ENCODE data around the gene DCAF11.

The DCAF11 gene

GRCh38 chr14:24079491-24080141 lies 35.0 kb upstream of the DCAF11 start:
- no peak for DNase-seq

GRCh38 chr14:24080142-24080530 lies 34.4 kb upstream of the DCAF11 start:
- no peak for DNase-seq

- peak; percentile 67 for DNase-seq
Measured at GRCh38 chr14:24080888-24081738, 33.5 kb upstream of the DCAF11 start.

GRCh38 chr14:24081739-24082211 lies 32.8 kb upstream of the DCAF11 start:
- DNase-seq, result no peak

DNA sequence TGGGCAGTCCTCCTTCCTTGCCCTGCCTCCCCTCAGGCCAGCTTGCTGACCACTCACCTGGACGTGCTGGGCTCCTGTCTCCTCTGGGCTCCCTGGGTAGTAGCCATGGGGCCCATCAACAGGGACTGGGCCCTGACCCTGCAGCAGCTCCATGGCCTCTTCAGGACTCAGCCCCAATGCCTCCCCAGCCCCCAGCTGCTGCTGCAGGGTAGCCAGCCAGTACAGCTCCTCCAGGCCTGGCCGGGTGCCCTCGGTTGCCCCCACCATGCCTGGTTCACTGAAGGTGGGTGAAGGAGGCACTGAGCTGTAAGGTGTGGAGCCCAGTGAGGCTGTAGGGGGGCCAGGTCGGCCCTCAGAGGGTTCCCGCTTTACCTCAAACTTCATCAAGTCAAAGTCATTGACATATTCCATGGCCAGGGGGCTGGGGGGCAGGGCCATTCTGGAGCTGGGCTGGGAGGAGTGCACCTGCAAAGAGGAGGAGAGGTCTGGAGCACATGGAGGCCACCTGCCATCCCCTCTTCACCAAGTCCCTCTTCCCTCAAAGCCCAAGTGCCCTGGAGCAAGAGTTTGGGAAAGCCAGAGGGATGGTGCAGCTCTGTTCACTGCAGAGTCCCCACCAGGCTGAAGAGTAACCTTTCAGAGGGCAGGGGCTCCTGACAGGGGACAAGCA lies 32.0 kb upstream of the DCAF11 start:
- DNase-seq, result no peak

GRCh38 chr14:24083462-24083861 lies 31.1 kb upstream of the DCAF11 start:
- DNase-seq, result no peak

DNA sequence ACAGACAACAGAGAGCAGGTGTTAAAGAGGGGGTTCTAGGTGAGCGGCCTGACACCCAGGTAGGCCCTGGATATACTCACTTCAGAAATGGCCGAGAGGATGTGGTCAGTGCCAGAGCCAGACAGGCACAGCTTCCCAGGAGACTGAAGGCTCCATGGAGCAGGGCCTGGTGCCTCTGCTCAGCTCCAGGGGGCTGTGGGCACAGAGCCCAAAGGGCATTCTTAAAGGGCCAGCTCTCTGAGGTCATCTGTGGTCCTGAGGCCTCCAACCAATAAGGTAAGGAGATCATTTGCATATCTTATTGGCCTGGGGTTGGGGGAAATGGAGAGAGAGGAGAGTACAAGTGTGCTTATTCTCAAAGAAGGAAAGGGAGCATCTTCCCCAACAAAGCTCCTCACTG lies 30.1 kb upstream of the DCAF11 start:
- DNase-seq, result no peak

GRCh38 chr14:24085215-24085614 lies 29.4 kb upstream of the DCAF11 start:
- no peak for DNase-seq

- no peak for DNase-seq
Measured at GRCh38 chr14:24086193-24086955, 28.2 kb upstream of the DCAF11 start.

- no peak for DNase-seq
Measured at GRCh38 chr14:24087004-24087403, 27.6 kb upstream of the DCAF11 start.

- no peak for DNase-seq
Measured at GRCh38 chr14:24088095-24088494, 26.5 kb upstream of the DCAF11 start.

GRCh38 chr14:24089890-24090289 lies 24.7 kb upstream of the DCAF11 start:
- DNase-seq, result no peak

DNA sequence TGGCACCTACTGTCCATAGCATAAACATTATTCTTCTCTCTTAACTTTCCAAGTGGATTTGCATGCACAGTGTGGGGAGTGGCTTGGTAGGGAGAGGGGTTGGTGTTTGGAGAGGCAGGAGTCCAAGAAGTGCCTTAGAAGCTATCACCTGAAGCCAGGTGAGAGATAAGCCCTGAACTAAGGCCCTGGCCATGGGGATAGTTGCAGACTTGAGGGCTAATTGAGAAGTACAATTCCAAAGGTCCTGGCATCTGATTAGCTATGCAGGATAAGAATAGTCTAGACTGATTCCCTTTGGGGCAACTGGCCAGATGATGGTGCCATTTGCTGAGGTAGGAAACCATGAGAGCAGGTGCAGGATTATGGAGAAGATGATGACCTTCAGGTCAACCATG lies 22.5 kb upstream of the DCAF11 start:
- no peak for DNase-seq

DNA sequence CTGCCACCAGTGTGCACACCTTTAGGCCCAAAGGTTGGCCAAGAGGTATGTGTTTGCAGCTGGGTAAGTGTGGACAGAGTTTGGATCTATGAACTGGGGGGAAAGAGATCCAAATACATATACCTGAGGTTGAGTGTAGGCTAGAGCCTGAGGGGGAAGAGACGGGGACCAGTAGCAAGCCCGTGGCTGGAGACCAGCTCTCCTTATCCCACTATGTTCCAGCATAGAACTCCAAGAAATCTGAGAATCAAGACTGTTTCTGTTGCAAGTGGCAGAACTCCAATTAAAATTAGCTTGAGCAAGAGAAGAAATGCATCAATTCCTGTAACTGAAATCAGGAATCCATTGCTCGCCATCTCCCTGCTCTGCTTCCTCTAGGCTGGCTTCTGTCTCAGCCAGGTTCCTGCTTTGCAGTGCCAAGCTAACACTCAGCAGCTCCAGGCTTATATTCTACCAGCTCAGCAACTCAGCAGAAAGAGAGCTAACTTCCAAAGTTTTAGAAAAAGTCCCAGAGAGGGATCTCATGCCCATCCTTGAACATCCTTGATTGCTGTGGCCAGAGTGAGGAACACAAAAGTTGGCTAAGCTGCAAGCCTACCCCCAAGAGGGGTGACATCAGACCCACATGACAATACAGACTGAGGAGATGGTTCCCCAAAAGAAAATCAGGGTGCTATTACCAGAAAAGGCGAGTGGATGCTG lies 21.9 kb upstream of the DCAF11 start:
- no peak for DNase-seq

DNA sequence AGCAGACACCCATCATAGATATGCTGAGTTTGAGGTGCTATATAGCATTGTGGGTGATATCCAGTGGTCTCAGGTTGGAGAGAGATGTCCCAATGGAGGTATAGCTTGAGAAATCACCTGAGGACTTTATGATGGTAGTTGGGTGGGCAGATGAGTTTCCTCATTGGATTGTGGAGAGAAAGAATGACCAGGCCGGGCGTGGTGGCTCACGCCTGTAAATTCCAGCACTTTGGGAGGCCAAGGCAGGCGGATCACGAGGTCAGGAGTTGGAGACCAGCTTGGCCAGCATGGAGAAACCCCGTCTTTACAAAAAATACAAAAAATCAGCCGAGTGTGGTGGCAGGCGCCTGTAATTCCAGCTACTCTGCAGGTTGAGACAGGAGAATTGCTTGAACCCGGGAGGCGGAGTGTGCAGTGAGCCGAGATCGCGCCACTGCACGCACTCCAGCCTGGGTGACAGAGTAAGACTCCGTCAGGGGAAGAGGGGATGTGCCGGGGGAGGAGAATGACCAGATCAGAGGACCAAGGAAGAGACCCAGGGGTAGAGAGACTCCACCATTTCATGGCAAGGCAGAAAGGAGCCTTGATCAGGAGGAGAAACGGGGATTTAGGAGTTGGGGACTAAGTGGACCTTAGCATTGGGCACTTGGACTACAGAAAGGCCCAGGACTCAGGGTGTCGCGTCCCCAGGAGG lies 21.2 kb upstream of the DCAF11 start:
- DNase-seq, result no peak

DNA sequence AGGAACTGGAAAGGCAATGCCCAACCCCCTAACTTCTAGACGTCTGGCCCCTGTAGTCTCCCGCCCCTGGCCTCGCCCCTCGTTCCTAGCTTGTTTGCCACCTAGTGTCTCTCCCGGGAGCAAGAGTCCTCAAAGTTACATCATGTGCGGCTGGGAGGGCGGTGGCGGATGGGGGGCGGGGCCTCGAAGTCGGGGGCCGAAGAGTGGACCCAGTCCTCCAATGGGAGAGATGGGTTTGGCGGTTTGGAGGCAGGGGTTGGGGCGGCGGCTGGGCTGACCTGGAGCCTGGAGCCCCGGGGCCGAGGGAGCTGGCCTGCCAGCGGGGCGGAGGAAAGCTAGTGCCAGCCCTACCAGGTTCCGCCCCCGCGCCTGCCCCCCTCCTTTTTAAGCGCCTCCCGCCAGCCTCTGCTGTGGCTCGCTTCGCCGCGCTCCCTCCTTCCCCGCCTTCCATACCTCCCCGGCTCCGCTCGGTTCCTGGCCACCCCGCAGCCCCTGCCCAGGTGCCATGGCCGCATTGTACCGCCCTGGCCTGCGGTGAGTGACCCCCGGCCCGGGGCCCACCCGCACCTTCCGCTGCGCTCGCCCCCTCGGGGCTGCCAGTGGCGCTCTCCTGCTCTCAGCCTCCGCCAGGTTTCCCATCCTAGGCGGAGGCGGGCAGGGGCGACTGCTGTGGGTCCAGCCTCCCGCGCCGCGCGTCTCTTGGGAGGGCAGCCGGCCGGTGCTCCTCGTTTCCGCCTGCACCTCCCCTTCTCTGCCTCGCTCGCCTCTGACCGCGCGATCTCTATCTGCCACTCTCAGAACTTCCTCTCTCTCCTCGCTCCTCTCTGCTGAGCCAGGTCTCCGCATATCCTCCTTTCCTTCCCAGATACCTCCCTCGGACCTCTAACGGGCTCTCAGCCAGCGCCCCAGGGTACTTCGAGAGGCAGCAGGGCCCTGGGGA lies 20.4 kb upstream of the DCAF11 start, which contains the start of gene PCK2:
Gene PCK2 (plus strand): TSS at position 411 of the 940 bp plus-strand sequence. CDS start 95 bp downstream, at position 506.
- peak; percentile 84 for DNase-seq

GRCh38 chr14:24094841-24095270 lies 19.7 kb upstream of the DCAF11 start:
- DNase-seq, result no peak

- DNase-seq, result peak; percentile 57
Measured at GRCh38 chr14:24095271-24096068, 19.1 kb upstream of the DCAF11 start.

DNA sequence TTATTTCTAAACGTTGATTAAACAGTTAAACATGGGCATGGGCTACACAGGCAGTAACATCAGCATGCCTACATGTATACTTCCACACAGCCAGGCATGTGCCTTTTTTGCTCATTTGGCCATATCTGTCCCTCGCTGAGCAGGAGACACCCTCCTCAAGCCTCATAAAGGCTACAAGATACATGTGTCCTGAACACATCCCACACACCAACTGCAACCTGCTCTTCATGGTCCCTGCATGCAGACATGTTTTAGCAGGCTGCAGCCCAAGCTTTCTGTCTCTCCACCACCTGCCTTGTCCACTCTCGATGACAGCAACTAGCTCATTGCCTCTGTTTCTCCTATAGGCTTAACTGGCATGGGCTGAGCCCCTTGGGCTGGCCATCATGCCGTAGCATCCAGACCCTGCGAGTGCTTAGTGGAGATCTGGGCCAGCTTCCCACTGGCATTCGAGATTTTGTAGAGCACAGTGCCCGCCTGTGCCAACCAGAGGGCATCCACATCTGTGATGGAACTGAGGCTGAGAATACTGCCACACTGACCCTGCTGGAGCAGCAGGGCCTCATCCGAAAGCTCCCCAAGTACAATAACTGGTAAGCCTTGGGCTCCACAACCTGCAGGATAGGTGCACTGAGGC lies 17.9 kb upstream of the DCAF11 start:
- no peak for DNase-seq

Measured in CD4-positive, alpha-beta T cell treated with Interferon gamma for 1 hour (primary cell).